Stimulated activated CD4-positive, alpha-beta T cell treated with anti-CD3 and anti-CD28 coated beads, TNF-alpha, amount 100 ng/mL, for 48 hours (primary cell): ENCODE measurements around the gene TMCC1.
"Not testable (repeated sequence)": the region's sequence is repeated elsewhere in the genome, so short reads cannot be mapped to it uniquely, and the experiment has no call there.

Experiments used
- DNase-seq, 3 donors: peaks; one replicate each; pipeline ENCODE4 v3.0.0-alpha.2; 2020; ENCODE audit warnings: low read depth in 3 of 3

TMCC1 gene

GRCh38 chr3:129622933-129623332 lies 270.6 kb downstream of the TMCC1 start:
- no peak for DNase-seq

- DNase-seq: no peak
Measured at GRCh38 chr3:129622226-129622874, 271.2 kb downstream of the TMCC1 start.

- DNase-seq: no peak
Measured at GRCh38 chr3:129621626-129622225, 271.8 kb downstream of the TMCC1 start.

- no peak for DNase-seq
Measured at GRCh38 chr3:129620828-129621559, 272.5 kb downstream of the TMCC1 start.

GRCh38 chr3:129619726-129620162 lies 273.8 kb downstream of the TMCC1 start:
- no peak for DNase-seq

- no peak for DNase-seq
Measured at GRCh38 chr3:129618901-129619671, 274.4 kb downstream of the TMCC1 start.

GRCh38 chr3:129618186-129618820 lies 275.2 kb downstream of the TMCC1 start:
- no peak for DNase-seq

- DNase-seq: no peak
Measured at GRCh38 chr3:129617381-129618185, 275.9 kb downstream of the TMCC1 start.

- no peak for DNase-seq
Measured at GRCh38 chr3:129616713-129617112, 276.8 kb downstream of the TMCC1 start.

GRCh38 chr3:129616291-129616690 lies 277.2 kb downstream of the TMCC1 start:
- DNase-seq: no peak

GRCh38 chr3:129615751-129616281 lies 277.7 kb downstream of the TMCC1 start:
- no peak for DNase-seq

- DNase-seq: no peak
Measured at GRCh38 chr3:129614927-129615363, 278.6 kb downstream of the TMCC1 start.

- DNase-seq: no peak
Measured at GRCh38 chr3:129614435-129614834, 279.1 kb downstream of the TMCC1 start.

- DNase-seq: no peak
Measured at GRCh38 chr3:129613367-129613740, 280.2 kb downstream of the TMCC1 start.

GRCh38 chr3:129612534-129613366 lies 280.8 kb downstream of the TMCC1 start:
- no peak for DNase-seq

- DNase-seq: no peak
Measured at GRCh38 chr3:129611812-129612533, 281.5 kb downstream of the TMCC1 start.

- DNase-seq: no peak
Measured at GRCh38 chr3:129611446-129611800, 282.1 kb downstream of the TMCC1 start.

GRCh38 chr3:129610794-129611445 lies 282.6 kb downstream of the TMCC1 start:
- not testable (repeated sequence) for DNase-seq

- no peak for DNase-seq
Measured at GRCh38 chr3:129610276-129610675, 283.2 kb downstream of the TMCC1 start.
